ENCODE measurements around the gene BNIP5. TPM values are rescaled to one million over a fixed set of nuclear protein-coding genes. Genes with fewer than 3 reads are reported as not detected.

Gene BNIP5
- total RNA-seq, 3 donors from 2014 or later: 8.1 to 17.4 (median 12.6) TPM

GRCh38 chr6:36375644-36376155, 39.0 kb upstream of the BNIP5 start:
- ATAC-seq: no peak
- intact Hi-C loops (cut with DNase I, micrococcal nuclease): no loop called here
- TF ChIP-seq CTCF (IDR thresholded peaks at IDR 0.05): no peak
- no peaks in the 10 kb centered on the region for H3K4me1 ChIP-seq (ENCODE audit: low read depth)
- no peaks in the 10 kb centered on the region for H3K9me3 ChIP-seq
- no peak for DNase-seq
- H3K36me3 ChIP-seq (ENCODE audit: low read depth): no peaks in the 10 kb centered on the region
- no peak overlapping the region for H3K4me3 ChIP-seq

- H3K9me3 ChIP-seq: no peaks in the 10 kb centered on the region
- DNase-seq (no peak), ATAC-seq (no peak)
- H3K4me1 ChIP-seq (ENCODE audit: low read depth): no peaks in the 10 kb centered on the region
- no peaks in the 10 kb centered on the region for H3K36me3 ChIP-seq (ENCODE audit: low read depth)
- TF ChIP-seq CTCF (IDR thresholded peaks at IDR 0.05): no peak
- intact Hi-C loops (cut with DNase I, micrococcal nuclease): no loop called here
- H3K4me3 ChIP-seq: no peak overlapping the region
Measured at GRCh38 chr6:36374972-36375371, 38.3 kb upstream of the BNIP5 start.

- Histone ChIP-seq H3K4me1 (ENCODE audit: low read depth) (no peaks in the 10 kb centered on the region), H3K4me3 (no peak overlapping the region), H3K9me3 (no peaks in the 10 kb centered on the region), H3K36me3 (ENCODE audit: low read depth) (no peaks in the 10 kb centered on the region)
- ATAC-seq (no peak), DNase-seq (no peak)
- intact Hi-C loops (cut with DNase I, micrococcal nuclease): no loop called here
- TF ChIP-seq CTCF (IDR thresholded peaks at IDR 0.05): no peak
Measured at GRCh38 chr6:36374194-36374593, 37.5 kb upstream of the BNIP5 start.

GRCh38 chr6:36373368-36374019, 36.8 kb upstream of the BNIP5 start:
- Histone ChIP-seq H3K36me3 (ENCODE audit: low read depth) (no peaks in the 10 kb centered on the region), H3K4me3 (no peak overlapping the region), H3K9me3 (no peaks in the 10 kb centered on the region), H3K4me1 (ENCODE audit: low read depth) (no peaks in the 10 kb centered on the region)
- TF ChIP-seq CTCF (IDR thresholded peaks at IDR 0.05): no peak
- DNase-seq (no peak), ATAC-seq (no peak)
- intact Hi-C loops (cut with DNase I, micrococcal nuclease): no loop called here

- Histone ChIP-seq H3K4me1 (ENCODE audit: low read depth) (no peaks in the 10 kb centered on the region), H3K9me3 (no peaks in the 10 kb centered on the region), H3K4me3 (no peak overlapping the region), H3K36me3 (ENCODE audit: low read depth) (no peaks in the 10 kb centered on the region)
- intact Hi-C loops (cut with DNase I, micrococcal nuclease): no loop called here
- TF ChIP-seq CTCF (IDR thresholded peaks at IDR 0.05): no peak
- DNase-seq (no peak), ATAC-seq (no peak)
Measured at GRCh38 chr6:36372088-36372487, 35.4 kb upstream of the BNIP5 start.
